ENCODE measurements around the gene UBQLN2.
"Not testable (repeated sequence)": the region's sequence is repeated elsewhere in the genome, so short reads cannot be mapped to it uniquely, and the experiment has no call there.

Gene UBQLN2

DNA sequence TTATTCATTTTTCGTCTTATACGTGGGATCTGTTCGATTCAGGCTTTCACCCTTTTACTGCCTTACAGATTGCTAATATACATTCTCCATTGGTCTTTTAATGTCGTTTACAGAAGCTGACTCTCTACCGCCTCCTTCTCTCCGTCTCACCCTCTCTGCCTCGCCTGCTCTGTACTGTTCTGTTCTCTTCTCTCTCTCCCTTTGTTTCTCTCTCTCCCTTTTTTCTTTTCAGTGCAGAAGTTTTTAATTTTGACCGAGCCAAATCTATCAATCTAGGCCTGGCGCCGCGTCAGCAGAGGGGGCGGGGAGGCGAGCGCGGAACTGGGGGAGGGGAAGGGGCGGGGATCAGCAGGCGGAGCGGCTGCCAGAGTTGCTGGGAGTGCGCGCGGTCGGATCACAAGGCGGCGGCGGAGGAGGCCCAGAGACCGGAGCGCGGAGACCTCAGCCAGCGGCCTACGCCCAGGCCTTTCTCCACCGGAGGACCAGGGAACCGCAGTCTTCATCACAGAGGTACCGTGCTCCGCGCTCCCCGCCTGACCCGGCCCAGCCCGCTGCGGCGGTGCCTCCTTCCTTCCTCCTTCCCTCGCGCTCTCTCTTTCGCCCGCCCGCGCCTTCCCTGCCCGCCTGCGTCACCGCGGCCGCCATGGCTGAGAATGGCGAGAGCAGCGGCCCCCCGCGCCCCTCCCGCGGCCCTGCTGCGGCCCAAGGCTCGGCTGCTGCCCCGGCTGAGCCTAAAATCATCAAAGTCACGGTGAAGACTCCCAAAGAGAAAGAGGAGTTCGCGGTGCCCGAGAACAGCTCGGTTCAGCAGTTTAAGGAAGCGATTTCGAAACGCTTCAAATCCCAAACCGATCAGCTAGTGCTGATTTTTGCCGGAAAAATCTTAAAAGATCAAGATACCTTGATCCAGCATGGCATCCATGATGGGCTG is at the start of gene UBQLN2:
UBQLN2 (plus strand) TSS at position 397 of the 931 bp plus-strand sequence; CDS start at position 644, 247 bp downstream.
- peak in 55 of 56 donors; percentile 7 to 84 (median 70) for DNase-seq

DNA sequence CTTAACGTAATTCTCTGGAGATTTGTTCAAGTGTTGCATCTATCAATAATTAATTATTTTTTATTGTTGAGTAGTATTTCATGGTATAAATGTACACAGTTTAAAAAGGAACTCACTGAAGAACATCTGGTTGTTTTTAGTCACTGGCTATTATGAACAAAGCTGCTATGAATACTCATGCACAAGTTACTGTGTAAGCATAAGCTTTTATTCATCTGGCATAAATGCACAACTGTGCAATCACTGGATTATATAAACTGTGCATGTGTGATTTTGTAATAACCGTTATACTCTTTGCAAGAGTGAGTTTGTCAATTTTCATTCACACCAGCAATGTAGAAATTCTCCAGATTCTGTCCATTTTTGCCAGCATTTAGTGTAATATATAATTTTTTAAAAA is 43.8 kb upstream of the UBQLN2 start:
- DNase-seq = no peak

DNA sequence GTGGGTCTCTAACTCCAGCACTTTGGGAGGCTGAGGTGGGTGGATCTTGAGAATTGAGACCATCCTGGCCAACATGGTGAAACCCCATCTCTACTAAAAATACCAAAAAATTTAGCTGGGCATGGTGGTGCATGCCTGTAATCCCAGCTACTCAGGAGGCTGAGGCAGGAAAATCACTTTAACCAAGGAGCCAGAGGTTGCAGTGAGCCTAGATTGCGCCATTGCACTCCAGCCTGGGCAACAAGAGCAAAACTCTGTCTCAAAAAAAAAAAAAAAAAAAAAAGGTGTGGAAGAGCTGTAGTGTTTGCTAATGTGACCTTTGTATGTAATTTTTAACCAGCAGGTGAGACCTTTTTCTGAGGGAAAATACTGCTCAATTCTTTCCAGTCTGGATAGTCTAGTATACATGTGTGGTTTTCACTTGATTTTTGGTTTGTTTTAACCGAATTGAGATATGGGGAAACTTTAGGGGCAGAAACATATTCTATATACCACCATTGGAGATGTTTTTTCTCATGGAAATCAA is 33.9 kb upstream of the UBQLN2 start:
- DNase-seq = not testable (repeated sequence)

DNA sequence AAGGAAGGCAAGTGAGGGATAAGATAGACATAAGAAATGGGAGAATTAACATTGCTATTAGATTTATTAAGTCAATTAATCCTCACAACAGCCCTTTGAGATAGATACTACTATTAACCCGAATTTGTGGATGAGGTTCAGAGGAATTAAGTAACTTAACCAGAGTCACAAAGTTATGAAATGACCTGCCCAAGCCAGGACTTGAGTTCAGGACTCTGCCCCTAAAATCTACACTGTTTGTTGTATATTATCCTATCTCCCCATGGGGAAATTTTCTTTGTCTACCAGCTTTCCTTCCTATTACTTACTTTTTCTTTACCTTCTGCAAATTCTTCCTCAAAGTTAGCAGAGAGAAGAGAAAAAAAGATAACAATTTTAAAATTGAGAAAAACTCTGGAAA is 33.4 kb upstream of the UBQLN2 start:
- no peak for DNase-seq

DNA sequence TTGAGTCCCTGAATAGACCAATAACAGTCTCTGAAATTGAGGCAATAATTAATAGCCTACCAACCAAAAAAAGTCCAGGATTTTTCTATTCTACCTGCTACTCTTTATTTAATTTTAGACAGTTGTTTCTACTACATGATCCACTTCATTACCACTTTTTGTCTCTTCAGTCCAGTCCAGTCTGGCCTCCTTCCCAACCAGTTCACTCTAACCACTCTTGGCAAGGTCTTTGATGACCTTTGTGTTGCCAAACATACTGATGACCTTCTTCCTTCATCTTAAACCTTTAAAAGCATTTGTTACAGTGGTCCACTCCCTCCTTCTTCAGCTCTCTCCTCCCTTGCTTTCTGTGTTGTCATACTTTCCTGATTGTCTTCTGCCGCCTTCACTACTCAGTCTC is 12.8 kb upstream of the UBQLN2 start:
- no peak for DNase-seq

DNA sequence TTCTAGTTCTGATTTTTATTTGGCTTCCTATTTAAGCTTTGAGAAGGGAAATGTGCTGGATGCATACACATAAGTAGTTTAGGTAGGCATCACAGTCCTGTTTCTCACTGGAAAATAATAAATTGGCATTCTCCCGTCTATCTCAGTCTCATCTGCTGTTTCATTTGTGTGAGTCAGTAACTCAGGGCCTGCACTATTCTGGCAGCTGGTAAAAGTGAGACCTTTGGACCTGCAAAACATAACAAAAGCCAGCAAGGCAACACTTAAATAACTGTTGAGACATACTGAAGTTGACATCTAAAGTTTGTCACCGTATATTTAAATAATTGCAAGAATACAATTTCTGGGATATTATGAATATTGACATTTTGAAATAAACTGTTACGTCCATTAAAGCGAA is 8.6 kb upstream of the UBQLN2 start:
- DNase-seq = no peak

DNA sequence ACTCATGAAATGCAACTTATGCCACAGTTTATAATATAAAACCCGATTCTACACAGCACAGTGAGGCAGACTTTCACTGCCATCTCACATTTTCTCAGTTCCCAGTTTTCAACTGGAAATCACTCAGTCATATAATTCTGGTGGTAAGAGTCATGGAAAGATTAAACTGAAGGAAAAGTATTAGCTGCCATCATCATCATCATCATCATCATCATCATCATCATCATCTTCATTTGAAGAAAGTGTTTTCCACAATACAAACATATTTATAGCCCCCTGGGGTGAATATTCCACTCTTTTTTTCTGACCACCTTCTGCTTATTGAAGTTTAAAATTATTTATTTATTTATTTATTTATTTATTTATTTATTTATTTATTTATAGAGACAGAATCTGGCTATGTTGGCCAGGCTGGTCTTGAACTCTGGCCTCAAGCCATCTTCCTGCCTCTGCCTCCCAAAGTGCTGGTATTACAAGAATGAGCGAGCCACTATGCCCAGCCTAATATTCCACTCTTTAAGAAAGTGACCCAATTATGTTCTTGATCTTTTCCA is 6.0 kb upstream of the UBQLN2 start:
- DNase-seq = no peak

DNA sequence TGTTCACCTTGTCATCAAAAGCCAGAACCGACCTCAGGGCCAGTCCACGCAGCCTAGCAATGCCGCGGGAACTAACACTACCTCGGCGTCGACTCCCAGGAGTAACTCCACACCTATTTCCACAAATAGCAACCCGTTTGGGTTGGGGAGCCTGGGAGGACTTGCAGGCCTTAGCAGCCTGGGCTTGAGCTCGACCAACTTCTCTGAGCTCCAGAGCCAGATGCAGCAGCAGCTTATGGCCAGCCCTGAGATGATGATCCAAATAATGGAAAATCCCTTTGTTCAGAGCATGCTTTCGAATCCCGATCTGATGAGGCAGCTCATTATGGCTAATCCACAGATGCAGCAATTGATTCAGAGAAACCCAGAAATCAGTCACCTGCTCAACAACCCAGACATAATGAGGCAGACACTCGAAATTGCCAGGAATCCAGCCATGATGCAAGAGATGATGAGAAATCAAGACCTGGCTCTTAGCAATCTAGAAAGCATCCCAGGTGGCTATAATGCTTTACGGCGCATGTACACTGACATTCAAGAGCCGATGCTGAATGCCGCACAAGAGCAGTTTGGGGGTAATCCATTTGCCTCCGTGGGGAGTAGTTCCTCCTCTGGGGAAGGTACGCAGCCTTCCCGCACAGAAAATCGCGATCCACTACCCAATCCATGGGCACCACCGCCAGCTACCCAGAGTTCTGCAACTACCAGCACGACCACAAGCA is 898 bp downstream of the UBQLN2 start:
- DNase-seq = peak in 33 of 56 donors; percentile 1 to 55 (median 24)

DNA sequence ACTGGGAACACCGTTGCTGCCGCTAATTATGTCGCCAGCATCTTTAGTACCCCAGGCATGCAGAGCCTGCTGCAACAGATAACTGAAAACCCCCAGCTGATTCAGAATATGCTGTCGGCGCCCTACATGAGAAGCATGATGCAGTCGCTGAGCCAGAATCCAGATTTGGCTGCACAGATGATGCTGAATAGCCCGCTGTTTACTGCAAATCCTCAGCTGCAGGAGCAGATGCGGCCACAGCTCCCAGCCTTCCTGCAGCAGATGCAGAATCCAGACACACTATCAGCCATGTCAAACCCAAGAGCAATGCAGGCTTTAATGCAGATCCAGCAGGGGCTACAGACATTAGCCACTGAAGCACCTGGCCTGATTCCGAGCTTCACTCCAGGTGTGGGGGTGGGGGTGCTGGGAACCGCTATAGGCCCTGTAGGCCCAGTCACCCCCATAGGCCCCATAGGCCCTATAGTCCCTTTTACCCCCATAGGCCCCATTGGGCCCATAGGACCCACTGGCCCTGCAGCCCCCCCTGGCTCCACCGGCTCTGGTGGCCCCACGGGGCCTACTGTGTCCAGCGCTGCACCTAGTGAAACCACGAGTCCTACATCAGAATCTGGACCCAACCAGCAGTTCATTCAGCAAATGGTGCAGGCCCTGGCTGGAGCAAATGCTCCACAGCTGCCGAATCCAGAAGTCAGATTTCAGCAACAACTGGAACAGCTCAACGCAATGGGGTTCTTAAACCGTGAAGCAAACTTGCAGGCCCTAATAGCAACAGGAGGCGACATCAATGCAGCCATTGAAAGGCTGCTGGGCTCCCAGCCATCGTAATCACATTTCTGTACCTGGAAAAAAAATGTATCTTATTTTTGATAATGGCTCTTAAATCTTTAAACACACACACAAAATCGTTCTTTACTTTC is 1.8 kb downstream of the UBQLN2 start:
- DNase-seq = peak in 35 of 56 donors; percentile 3 to 41 (median 21)

DNA sequence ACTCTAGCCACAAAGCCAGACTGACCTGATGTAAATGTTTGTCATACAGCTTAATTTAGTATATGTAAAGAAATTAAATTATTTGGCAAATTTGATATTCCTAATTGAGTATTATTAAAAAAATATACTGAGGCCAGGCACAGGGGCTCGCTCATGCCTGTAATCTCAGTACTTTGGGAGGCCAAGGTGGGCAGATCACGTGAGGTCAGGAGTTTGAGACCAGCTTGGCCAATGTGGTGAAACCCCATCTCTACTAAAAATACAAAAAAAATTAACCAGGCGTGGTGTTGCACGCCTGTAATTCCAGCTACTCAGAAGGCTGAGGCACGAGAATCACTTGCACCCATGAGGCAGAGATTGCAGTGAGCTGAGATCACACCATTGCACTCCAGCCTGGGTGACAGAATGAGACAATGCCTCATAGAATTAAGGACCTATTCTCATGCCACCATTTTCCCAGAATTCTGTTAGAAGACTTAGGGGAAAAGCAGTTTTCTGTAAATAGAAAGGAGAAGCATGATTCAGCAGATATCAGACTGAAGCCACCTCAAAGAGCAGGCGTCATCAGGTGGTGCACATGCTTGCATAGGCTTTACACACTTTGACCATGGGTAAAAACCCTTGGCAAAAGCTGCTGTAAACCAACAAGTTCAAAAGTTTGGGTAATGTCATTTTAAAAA is 6.1 kb downstream of the UBQLN2 start:
- peak in 6 of 56 donors; percentile 0 to 7 (median 4) for DNase-seq

DNA sequence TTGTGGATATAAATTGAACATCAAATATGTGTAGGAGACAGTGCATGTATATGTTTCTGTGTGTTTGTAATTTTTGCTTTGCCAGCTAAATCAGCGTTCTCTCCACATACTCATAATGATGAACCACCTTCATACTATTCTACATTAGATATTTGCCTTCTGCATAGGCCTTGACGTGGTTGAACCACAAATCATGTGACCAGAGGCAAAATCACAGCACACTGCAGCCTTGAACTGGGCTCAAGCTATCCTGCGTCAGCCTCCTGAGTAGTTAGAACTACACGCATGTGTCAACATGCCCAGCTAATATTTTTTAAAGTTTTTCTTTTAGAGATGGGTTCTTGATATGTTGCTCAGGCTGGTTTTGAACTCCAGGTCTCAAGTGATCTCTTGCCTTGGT is 9.5 kb downstream of the UBQLN2 start:
- DNase-seq = no peak

DNA sequence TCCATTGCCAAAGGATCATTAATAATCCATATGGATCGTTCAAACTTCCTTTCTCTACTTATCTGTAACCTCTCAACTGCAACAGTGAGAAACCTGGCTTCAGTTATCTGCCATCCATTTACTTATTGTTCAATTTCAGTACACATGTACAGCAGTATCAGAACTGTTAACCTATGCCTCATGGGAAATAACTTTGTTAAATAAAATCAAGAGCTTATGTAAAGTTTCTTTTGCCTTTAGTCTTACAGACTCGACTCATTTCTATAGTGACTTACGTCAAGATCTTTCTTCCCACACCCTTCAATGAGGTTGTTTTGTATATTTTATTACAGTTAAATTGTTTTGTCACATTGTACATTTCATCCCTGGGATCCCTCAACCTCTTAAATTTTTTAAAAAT is 11.4 kb downstream of the UBQLN2 start:
- DNase-seq = no peak

DNA sequence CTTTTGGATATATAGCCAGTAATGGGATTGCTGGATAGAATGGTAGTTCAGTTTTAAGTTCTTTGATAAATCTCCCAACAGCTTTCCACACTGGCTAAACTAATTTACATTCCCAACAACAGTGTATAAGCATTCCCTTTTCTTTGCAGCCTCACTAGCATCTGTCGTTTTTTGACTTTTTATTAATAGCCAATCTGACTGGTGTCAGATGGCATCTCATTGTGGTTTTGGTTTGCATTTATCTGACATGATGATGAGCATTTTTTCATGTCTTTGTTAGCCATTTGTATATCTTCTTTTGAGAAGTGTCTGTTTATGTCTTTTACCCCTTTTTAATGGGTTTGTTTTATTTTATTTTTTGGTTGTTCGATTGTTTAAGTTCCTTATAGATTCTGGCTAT is 13.3 kb downstream of the UBQLN2 start:
- no peak for DNase-seq

DNA sequence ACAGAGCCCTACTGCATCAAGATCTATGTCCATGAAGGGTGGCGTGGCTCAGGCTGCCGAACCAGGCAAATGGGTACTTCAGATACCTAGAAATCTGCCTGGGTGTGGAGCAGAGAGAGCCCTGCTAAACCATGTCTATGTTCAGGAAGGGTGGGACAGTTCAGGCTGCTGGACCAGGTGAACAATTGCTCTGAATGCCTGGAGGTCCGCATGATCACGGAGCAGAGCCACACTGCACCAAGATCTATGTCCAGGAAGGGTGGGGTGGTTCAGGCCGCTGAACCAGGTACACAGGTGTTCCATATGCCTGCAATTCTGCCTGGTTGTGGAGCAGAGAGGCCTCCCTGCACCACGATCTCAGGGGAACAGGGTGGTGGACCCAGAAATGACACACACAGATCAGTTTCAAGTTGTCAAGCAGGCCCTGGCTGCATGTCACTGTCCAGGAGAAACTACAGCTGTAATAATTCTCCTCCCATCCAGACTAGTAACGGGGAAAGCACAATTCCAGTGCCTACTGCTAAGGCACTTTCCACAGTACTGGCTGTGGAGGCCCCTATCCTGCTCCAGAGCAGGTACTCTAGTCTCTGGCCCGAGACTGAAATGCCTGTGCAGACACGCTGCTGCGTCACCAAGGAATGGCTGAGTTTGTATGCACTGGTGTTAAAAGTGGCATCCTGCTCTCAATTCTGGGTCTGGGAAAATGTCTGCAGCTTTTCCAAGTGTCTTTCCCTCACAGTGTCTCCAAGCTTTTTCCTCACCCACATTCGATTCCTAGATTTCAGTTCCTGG is 25.2 kb downstream of the UBQLN2 start:
- DNase-seq = no peak

DNA sequence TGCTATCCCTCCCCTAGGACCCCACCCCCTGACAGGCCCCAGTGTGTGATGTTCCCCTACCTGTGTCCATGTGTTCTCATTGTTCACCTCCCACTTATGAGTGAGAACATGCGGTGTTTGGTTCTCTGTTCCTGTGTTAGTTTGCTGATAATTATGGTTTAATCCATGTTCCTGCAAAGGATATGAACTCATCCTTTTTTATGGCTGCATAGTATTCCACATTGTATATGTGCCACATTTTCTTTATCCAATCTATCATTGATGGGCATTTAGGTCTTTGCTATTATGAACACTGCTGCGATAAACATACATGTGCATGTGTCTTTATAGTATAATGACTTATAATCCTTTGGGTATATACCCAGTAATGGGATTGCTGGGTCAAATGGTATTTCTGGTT is 28.4 kb downstream of the UBQLN2 start:
- not testable (repeated sequence) for DNase-seq

DNA sequence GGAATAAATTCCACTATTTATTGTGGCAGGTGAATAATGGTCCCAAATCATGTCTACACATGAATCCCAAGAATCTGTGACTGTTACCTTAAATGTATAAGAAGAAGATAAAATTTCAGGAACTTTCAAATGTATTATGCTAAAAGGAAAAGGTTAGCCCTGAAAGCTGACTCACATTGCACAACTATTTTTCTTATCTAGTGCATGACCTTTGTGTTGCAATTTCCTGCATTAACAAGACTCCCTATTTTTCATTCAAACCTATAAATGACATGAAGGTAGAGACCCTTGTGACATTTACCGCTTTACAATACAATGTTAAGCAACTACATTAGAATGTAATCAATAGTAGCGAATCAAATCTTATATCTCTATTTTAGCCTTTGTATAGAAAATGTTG is 36.7 kb downstream of the UBQLN2 start:
- DNase-seq = no peak

DNA sequence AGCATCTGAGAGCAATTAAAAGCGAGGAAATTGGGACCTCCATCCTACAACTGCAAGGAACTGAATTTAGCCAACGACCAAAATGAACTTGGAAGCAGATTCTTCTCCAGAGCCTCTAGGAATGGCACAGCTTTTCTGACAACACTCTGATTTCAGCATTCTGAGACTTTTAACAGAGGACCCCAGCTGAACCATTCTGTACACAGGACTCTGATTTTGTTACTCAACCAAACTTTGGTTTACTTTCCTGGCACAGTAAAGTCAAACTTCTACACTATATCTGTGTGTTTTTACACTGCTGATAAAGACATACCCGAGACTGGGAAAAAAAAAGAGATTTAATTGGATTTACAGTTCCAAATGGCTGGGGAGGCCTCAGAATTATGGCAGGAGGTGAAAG is 37.6 kb downstream of the UBQLN2 start:
- DNase-seq = no peak

DNA sequence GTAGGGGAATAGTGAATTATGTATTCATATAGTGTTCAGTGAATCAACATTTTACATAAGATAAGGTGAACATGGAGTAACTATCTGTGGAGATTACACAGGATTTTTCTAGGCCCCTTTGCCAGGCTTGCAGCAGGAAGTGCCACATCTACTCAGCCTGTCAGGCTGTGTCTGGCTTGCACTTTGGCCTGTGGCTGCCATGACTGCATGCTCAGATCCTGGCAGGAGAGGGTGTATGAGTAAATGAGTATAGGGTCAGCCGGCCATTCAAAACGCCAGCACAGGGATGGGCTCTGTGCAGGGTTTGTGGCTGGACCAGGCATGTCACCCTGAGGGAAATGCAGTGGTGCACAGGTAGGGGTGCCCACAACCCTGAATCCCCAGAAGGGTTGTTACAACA is 51.9 kb downstream of the UBQLN2 start:
- DNase-seq = no peak
